HG02938 (cell line): ENCODE measurements around the gene GAA.

Experiments
- ATAC-seq: cut with Tn5 transposase; IDR thresholded peaks from one replicate; pipeline ENCODE4 v1.9.1; 2021; ENCODE audit warnings: mild to moderate bottlenecking, moderate library complexity; ENCODE audit not compliant: unreplicated experiment

The GAA gene

DNA sequence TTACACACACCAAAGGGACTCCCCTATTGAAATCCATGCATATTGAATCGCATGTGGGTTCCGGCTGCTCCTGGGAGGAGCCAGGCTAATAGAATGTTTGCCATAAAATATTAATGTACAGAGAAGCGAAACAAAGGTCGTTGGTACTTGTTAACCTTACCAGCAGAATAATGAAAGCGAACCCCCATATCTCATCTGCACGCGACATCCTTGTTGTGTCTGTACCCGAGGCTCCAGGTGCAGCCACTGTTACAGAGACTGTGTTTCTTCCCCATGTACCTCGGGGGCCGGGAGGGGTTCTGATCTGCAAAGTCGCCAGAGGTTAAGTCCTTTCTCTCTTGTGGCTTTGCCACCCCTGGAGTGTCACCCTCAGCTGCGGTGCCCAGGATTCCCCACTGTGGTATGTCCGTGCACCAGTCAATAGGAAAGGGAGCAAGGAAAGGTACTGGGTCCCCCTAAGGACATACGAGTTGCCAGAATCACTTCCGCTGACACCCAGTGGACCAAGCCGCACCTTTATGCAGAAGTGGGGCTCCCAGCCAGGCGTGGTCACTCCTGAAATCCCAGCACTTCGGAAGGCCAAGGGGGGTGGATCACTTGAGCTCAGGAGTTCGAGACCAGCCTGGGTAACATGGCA lies 2.2 kb downstream of the GAA start:
- ATAC-seq, result no peak

DNA sequence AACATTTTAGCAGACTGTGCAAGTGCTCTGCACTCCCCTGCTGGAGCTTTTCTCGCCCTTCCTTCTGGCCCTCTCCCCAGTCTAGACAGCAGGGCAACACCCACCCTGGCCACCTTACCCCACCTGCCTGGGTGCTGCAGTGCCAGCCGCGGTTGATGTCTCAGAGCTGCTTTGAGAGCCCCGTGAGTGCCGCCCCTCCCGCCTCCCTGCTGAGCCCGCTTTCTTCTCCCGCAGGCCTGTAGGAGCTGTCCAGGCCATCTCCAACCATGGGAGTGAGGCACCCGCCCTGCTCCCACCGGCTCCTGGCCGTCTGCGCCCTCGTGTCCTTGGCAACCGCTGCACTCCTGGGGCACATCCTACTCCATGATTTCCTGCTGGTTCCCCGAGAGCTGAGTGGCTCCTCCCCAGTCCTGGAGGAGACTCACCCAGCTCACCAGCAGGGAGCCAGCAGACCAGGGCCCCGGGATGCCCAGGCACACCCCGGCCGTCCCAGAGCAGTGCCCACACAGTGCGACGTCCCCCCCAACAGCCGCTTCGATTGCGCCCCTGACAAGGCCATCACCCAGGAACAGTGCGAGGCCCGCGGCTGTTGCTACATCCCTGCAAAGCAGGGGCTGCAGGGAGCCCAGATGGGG lies 3.1 kb downstream of the GAA start:
- no peak for ATAC-seq

DNA sequence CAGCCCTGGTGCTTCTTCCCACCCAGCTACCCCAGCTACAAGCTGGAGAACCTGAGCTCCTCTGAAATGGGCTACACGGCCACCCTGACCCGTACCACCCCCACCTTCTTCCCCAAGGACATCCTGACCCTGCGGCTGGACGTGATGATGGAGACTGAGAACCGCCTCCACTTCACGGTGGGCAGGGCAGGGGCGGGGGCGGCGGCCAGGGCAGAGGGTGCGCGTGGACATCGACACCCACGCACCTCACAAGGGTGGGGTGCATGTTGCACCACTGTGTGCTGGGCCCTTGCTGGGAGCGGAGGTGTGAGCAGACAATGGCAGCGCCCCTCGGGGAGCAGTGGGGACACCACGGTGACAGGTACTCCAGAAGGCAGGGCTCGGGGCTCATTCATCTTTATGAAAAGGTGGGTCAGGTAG lies 3.6 kb downstream of the GAA start:
- ATAC-seq, result no peak

GRCh38 chr17:80105762-80106161 lies 4.4 kb downstream of the GAA start:
- no peak for ATAC-seq

GRCh38 chr17:80106176-80106575 lies 4.8 kb downstream of the GAA start:
- ATAC-seq, result no peak

GRCh38 chr17:80106751-80107150 lies 5.4 kb downstream of the GAA start:
- no peak for ATAC-seq

DNA sequence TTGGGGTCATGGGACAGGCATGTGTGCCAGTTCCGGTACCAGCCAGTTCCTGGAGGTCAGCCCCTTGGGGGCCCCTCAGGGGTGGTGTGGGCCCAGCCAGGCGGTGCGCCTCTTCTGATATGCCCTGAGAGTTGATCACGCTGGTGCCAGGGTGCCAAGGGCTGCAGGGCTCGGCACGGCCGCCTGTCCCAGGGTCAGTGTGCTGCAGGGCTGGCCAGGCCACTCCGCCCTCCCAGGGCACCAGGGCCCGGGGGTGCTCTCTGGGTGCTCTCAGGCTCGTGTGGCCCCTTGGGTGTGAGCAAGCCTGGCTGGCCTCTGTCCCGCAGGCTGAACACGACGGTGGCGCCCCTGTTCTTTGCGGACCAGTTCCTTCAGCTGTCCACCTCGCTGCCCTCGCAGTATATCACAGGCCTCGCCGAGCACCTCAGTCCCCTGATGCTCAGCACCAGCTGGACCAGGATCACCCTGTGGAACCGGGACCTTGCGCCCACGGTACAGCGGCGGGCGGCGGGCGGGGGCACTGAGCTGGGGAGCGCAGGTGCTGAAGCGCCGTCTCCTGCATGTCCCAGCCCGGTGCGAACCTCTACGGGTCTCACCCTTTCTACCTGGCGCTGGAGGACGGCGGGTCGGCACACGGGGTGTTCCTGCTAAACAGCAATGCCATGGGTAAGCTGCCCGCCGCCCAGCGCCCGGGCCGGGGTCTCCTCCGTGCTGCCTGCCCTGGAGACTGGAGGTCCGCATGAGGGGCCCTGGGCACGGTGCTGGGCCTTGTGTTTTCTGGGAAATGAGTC lies 6.0 kb downstream of the GAA start:
- no peak for ATAC-seq

GRCh38 chr17:80108036-80108971 lies 6.9 kb downstream of the GAA start:
- no peak for ATAC-seq

DNA sequence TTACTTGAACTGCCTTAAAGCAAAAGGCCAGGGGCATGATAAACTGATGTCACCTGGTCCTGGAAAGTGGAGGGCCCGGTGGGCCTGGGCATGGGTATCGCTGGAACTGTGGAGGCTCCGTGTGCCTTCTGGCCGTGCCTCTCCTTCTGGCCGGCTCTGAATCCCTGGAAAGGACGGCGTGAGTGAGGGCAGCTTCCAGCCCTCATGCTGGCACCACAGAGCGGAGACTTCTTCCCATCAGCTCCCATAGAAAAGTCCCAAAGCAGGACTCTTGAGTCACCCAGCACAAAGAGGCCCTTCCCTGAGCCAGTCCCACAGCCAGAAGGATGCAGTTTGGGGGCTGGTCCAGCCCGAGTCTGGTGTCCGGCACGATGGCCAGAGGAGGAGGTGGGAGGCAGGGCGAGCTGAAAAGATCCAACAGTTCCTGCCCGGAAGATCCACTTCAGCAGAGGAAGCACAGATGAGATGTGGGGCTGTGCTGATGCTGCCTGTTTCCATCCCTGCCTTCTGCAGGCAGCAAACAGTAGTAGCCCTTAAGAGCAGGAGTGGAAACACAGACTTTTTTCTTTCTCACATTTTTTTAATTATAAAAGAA lies 7.8 kb downstream of the GAA start:
- no peak for ATAC-seq

- ATAC-seq, result no peak
Measured at GRCh38 chr17:80109713-80110446, 8.5 kb downstream of the GAA start.

GRCh38 chr17:80110447-80110812 lies 9.0 kb downstream of the GAA start:
- ATAC-seq, result no peak

GRCh38 chr17:80110927-80111701 lies 9.7 kb downstream of the GAA start:
- no peak for ATAC-seq

- no peak for ATAC-seq
Measured at GRCh38 chr17:80111702-80112470, 10.5 kb downstream of the GAA start.

DNA sequence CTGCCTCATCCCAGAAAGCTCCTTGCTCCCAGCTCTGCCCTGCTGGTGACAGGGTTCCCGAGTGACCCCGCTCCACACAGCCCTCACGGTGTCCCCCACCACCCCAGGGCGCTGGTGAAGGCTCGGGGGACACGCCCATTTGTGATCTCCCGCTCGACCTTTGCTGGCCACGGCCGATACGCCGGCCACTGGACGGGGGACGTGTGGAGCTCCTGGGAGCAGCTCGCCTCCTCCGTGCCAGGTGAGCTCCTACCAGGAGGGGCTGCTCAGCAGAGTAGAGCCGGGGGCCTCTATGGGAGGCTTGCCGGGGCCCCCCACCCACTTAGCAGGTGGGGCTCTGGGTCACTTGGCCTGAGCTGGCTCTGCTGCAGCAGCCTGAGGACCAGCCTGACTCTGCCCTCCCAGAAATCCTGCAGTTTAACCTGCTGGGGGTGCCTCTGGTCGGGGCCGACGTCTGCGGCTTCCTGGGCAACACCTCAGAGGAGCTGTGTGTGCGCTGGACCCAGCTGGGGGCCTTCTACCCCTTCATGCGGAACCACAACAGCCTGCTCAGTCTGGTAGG lies 11.2 kb downstream of the GAA start:
- ATAC-seq, result no peak

GRCh38 chr17:80113033-80113484 lies 11.7 kb downstream of the GAA start:
- ATAC-seq, result no peak

- ATAC-seq, result no peak
Measured at GRCh38 chr17:80114758-80115157, 13.4 kb downstream of the GAA start.

DNA sequence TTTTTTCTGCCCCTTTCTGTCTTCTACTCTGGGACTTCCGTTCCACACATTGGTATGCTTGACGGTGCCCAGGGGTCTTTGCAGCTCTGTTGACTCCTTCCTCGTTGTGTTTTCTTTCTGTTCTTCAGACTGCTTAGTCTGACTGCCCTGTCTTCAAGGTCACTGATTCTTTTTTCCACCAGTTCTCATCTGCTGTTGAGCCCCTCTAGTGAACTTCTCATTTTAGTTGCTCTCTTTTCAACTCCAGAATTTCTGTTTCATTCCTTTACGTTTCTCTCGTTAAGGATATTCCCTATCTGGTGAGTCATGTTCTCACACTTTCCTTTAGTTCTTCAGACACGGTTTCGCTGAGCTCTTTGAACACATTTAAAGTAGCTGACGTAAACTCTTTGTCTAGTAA lies 13.8 kb downstream of the GAA start:
- no peak for ATAC-seq

DNA sequence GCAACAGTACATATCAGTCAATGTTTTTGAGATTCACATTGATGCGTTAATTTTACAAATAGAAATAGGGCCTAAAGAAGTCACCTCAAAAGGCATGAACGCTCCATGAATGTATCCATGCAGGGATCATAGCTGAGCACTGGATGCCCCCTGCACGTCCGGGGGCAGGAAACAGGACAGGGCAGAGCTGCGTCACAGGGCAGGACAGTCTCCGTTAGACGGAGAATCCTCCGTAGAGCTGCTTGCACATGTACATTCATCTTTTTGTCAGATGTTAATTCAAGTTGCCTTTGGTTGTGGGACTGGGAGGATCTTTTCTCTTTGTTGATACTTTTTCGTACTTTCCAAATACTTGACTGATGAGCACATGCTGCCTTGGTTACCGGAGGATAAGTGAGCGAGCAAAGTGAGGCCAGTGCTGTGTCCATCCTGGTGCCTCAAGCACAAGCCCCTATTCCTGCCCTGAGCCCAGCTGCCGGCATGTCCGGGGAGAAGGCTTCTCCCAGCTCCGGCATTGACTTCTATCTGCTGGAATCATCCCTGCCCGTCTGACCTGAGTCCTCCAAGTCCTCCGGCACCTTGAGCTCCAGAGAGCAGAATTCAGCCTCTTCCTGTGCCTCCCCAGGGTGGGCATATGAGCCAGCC lies 15.0 kb downstream of the GAA start:
- ATAC-seq, result no peak
